HuH-7 (cell line): Measurements from ENCODE around the gene STAT4.

Source experiments
- DNase-seq: peaks from one replicate; pipeline ENCODE4 v3.0.0; 2011; ENCODE audit warnings: low spot score

STAT4 gene

GRCh38 chr2:191145769-191146471 lies 4.9 kb downstream of the STAT4 start:
- no peak for DNase-seq

DNA sequence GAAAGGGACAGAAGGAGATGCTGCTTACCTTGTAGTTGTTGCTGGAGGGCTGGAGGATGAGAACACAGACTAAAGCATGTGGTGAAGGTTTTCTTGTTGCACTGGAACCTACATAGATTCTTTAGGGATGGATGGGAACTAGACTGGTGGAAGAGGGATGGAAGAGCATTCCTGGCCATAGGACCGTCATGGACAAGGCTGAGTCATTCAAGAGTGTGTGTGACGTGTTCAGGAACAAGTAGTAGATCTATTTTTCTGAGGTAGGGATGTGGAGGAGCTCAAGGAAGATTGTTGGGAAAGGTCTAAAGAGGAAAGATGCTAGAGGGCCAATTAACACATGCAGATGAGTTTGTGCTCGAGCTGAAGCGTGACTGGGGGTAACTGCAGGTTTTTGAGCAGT lies 6.6 kb downstream of the STAT4 start:
- no peak for DNase-seq

- DNase-seq, result no peak
Observed at GRCh38 chr2:191143791-191144190, 7.0 kb downstream of the STAT4 start.

GRCh38 chr2:191128911-191129304 lies 21.9 kb downstream of the STAT4 start:
- no peak for DNase-seq

DNA sequence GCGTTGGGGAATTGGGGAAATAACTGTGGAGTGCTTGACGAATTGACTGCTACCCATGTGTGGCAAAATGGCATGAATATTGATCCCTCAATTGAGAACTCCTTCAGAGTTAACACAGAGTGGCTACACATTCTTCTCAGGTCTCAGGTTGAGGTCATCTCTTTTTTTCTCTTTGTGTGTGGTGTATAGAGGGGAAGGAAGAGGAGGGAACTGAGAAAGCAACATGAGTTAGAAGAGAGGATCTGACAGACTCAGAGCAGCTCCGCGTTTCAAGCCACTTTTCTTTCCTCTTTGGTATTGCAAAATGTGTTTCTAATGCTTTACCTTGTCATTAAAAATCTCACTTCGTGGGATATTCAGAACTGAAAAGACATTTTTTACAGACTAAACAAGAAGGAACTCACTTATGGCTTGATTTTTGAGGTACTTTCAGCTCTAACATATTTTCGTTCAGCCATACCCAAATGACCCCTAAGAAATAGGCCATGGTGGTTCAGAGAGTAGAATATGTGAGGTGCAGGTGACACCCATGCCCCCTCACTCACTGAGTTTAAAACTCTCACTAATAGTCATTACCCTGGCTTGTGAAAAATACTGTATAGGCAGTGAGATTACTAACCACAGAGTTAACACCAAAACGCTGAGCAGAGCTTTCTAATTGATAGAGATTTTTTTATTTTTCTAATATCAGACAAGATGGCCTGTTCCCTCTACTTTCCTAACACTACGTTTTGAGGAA lies 22.5 kb downstream of the STAT4 start:
- DNase-seq, result no peak

GRCh38 chr2:191127235-191127634 lies 23.6 kb downstream of the STAT4 start:
- no peak for DNase-seq

GRCh38 chr2:191126386-191127085 lies 24.3 kb downstream of the STAT4 start:
- DNase-seq, result no peak

GRCh38 chr2:191125646-191126045 lies 25.1 kb downstream of the STAT4 start:
- DNase-seq, result no peak

DNA sequence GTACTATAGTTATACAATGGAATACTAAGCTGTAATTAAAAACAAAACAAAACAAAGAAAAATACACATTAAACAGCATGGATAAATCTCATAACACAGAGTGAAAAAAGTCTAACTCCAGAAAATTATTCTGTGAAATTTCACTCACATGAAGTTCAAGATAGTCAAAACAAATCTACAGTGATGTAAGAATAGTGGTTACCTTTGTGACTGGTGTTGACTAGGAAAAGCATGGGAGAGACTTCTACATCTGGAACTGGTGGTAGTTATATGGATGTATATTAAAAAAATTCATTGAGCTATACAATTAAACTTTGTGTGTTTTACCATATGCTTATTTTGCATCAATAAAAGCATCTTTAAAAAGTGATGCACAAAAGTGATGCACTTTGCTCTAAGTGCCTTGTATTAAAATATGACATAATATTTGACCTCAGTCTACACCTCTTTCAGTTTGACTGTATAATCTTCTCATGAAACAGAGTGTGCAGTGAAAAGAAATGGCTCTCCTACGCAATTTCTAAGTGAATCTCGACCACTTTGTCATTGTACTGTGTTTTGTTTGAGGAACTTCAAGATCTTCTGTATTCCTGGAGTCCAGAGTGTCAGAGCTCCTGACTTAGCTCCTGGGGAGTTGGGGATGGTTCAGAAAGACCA lies 28.0 kb downstream of the STAT4 start:
- DNase-seq, result no peak

- DNase-seq, result no peak
Observed at GRCh38 chr2:191117341-191117740, 33.5 kb downstream of the STAT4 start.

DNA sequence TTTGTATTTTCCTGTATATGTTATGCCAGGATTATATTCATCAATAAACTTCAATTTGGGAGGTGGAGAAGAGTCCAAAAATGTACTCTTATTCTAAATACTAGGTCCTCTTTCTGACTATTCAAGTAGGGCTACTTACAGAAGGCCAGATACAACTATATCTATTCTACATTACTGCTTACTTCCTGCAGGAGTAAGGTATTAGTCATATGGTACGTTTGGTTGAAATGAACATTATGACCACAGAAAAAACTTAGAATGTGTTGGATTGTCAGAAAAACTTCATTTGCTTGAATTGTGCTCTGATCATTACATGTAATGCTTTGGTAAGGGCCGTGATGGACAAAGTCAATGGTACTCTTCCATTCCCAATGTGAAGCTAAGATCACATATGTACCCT lies 35.0 kb downstream of the STAT4 start:
- no peak for DNase-seq

DNA sequence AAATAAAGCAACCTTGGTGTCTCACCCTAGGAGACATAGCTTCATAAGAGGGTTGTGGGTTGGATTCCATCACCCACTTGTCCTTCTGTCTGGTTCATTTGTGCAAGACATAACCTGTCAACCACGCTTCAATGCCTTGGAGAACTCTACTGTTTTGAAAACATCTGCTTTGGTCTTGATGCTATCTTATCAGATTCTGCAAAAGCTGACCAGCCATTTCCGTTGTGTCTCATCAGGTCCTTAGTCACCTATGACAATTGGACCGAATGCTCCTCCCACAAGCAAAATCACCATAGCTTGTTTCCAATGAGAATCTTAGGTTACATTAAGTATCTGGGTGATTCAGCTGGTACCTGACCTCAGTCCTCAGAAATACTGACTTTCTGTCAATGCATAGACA lies 35.4 kb downstream of the STAT4 start:
- no peak for DNase-seq

DNA sequence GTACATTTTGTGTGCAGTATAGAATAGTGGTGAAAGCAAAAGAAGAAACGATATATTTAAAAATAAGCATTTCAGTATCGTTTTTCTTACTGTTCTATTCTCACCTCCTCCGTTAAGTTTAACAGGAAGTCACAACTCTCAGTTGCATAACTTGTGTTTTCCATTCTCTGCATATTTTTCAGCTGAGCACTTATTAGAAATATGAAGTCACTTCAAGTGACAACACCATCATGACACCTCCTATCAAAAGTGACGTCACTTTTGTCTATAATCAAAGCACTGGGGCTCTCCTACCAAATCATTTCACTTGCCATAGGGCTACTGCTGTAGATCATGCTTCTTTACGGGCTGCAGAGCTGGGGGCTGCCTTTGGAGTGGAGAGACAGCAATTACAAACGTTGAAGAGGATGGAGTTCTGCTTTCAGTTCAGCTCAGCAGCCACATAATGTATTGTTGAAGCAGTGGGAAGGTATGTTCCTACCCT lies 36.3 kb downstream of the STAT4 start:
- DNase-seq, result no peak

GRCh38 chr2:191113761-191114160 lies 37.0 kb downstream of the STAT4 start:
- DNase-seq, result no peak

GRCh38 chr2:191112448-191112901 lies 38.3 kb downstream of the STAT4 start:
- no peak for DNase-seq

DNA sequence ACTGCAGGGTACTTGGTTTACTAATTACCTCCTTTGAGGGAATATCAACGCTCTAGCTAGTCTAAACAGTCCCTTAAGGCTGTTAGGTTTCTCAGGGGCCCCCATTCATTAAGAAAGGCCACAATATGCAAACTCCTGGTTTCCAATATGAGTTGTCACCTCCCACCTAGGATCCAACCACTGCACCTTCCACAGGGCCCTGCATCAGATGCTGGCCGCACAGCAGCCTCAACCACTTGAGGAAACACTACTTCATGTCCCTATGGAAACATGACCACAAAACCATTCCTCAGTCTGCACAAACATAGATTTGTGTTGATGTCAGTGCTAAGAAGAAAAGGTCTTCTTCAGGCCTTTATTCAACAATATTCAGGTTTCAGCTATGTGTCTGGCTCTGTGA lies 40.9 kb downstream of the STAT4 start:
- DNase-seq, result no peak

DNA sequence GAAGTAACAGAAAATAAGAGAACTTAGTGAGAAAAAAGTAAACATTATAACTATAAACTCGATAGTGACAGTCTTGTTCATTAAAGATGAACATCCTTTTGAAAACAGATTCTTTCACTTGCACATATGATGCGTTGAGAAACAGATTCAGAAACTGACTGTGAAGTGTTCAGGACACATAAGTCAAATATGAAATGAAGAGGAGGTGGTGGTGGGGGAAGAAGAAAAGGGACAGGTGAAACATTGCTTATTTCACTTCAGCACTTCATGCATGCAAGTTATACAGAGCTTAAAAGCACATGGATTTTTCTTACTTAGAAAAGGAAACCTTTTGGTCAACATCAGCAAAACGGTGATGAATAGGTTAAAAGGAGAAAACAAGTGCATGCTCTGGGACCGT lies 42.5 kb downstream of the STAT4 start:
- no peak for DNase-seq

- no peak for DNase-seq
Observed at GRCh38 chr2:191105082-191105481, 45.7 kb downstream of the STAT4 start.

DNA sequence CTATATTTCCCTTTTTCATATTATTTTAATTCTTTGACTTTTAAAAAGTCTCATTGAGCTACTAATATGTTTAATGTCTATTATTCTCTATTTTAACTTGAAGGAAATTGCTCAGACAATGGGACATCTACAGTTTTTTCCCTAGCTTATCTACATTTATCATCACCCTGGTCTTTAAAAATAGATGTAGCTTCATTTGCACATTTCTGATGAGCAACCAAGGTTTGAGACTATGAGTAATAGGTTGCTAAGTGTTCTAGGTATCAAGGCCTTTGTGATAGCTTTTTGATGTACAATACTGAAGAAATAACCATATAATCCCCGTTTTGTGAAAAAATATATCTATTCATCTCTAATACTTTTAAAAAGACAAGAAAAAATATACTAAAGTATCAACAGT lies 47.0 kb downstream of the STAT4 start:
- no peak for DNase-seq

DNA sequence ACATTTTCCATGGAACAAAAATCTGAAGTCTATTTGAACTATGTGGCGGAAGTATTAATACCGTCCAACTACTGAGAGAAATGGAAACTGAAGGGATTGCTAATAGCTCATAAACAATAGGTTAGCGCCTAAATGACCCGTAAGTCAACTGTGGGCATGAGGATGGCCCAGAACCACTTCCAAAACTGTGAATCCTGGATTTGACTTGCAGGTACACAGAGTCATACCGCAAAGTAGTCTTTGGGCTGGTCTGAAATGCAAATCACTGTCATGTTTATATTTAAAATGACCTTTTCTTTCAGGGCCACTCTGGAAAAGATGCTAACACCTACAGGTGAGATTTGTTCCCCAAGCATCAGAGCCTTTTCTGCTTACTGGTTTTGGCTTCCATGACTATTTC lies 50.6 kb downstream of the STAT4 start:
- DNase-seq, result no peak

- no peak for DNase-seq
Observed at GRCh38 chr2:191087311-191087710, 63.5 kb downstream of the STAT4 start.

GRCh38 chr2:191086706-191087105 lies 64.1 kb downstream of the STAT4 start:
- DNase-seq, result no peak
